Kidney glomerular epithelial cell (primary cell): ENCODE results near the gene IFI6.
"Not testable (repeated sequence)": the region's sequence is repeated elsewhere in the genome, so short reads cannot be mapped to it uniquely, and the experiment has no call there.

Source experiments
- DNase-seq: peaks from one replicate; lab custom pipeline; 2025; lab: John Stamatoyannopoulos, UW

IFI6 gene

DNA sequence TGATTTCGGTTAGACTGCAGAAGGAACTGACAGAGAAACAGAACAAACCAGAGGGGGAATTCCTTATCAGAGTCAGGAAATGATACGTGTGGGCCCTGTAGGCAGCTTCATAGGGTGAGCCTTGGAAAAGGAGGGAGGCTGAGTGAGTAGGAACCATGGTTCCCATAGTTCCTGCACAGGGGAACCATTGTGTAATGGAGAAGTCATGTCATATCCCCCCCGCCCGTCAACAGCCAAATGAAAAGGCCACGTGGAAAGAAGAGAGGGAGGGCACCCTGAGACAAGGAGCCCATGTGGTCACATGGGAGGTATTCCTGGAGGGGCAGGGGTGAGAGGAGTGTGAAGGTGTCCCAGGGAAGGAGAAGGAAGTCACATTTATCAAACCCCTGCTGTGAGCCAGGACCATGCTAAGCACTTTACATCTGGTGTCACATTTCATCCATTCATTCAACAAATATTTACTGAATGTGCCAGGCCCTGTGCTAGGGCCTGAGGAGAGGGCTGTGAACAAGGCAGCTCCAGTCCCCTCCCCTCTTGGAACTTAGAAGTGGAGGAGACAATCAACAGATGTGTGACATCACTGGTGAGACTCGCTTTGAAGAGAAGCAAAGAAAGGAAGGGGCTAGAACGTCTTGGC, 21.3 kb downstream of the IFI6 start:
- no peak for DNase-seq

DNA sequence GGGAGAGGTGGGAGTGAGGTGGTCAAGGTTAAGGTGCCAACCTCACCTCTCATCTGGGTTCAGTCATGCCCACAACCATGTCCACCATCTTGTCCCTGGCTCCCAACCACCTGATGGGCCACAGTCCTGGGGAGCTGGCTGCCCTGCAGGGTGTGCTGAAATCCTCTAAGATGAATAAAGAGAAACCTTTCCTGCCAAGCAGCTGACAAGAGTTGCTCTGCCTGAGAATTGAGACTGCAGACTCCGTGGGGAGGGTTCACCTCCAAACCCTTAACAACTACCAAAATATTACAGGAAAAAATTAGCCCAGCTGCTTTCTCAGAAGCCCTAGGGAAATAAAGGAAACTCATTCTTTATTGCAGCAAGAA, 21.8 kb downstream of the IFI6 start:
- no peak for DNase-seq

DNA sequence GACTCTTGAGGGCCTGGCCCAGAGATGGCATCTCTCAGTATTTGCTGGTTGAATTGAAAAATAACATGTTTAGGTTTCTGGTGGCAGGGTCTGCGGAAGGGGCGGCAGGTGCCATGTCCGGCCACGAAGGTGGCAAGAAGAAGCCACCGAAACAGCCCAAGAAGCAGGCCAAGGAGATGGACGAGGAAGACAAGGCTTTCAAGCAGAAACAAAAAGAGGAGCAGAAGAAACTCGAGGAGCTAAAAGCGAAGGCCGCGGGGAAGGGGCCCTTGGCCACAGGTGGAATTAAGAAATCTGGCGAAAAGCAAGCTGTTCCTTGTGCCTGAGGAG, 22.7 kb downstream of the IFI6 start:
- DNase-seq = no peak

DNA sequence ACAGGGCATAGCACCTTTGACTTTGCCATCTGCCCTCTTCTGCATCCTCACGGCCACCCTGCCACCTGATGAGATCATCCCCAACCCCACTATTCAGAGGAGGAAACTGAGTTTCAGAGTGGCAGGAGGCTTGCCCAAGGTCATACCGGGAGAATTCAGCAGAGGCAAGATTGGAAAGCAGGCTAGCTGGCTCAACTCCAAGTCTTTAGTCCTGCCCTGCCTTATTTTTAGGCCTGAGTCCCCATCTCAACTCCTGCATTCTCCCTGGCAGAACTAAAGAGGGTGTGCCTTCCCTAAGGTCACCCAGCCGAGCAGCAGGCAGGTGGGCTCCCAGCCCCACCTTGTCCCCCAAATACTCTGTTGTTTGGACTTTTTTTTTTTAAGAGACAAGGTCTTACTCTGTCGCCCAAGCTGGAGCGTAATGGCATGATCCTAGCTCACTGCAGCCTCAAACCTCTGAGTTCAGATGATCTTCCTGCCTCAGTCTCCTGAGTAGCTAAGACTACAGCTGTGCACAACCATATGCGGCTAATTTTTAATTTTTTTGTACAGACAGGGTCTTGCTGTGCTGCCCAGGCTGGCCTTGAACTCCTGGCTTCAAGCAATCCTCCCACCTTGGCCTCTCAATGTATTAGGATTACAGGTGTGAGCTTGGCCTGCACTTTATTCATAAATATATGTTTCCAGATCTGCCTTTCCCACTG, 23.2 kb downstream of the IFI6 start:
- DNase-seq = no peak

DNA sequence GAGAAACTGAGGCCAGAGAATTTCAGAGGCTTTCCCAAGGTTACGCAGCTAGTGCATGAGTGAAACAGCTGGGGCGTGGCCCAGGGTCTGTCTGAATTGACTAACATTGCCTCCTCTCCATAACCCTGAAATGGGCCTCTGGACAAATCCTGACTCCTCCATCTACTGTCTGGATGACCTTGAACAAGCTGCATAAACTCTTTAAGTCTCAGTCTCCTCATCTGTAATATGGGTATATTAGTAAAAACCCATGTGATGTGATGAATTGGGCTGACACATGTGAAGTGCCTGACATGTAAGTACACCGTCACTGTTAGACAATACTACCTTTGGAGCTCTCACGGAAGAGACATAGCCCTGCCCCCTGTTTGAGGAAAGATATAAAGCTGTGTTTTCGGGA, 24.7 kb downstream of the IFI6 start:
- no peak for DNase-seq

DNA sequence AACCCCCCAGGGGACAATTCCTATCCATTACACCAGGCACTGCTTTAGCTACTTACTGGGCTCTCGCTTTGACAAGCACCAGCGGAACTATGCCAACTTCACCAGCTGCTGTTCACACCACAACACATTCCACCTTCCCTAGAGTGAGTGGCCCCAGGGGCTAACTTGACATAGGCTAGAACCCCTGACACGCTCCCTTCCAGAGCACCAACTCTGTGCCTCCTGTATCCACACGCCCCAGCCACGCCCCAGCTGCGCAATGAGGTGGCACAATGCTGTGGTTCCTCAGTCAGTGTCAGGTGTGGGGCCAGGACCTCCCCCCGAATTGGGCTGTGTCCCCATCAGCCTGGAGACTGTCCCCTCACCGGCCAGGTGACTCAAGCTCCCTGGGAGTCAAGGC, 25.3 kb downstream of the IFI6 start:
- DNase-seq = no peak

DNA sequence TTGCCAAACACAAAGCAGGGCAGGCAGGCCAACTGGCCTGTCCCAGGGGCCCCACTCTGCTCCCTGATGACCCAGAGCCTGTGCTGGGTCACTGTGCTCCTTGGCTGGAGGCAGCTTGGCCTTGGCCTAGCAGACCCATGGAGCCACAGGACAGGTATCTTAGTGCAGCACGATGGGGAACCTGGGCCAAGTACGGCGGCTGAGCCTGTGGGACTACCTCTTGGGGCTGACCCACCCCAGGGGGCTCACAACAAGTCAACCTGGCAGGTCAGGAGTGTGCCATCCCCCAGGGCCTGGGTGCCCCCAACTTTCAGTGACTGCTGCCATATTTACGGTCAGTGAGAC, 26.9 kb downstream of the IFI6 start:
- no peak for DNase-seq

DNA sequence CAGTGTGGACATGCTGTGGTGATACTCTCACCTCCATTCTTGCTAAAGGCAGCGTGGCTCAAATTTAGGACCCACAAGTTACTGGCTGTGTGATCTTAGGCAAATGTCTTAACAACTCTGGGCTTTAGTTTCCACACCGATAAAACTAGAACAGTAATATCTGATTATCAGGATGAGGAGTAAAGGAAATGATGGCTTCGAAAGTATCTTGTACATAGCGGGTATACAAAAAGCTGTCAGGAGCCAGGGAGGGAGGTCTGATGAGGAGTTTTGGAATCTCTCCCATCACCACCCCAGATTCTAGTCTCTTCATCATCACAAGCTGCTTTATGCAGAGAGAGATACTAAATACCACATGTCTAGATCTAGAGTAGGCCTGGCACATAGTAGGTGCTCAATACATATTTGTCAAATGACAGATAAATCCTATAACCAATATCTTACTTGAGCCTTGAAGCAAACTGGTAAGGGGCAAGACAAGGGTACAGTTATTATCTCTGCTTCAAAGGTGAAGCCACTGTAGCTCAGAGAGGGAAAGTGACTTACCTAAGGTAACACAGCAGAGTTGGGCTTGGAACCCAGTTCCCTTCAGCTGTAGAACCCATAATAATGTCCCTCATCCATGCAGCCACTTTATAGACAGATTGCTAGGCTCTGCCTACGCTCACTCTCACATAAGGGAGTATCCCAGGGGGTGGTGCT, 27.5 kb downstream of the IFI6 start:
- no peak for DNase-seq

DNA sequence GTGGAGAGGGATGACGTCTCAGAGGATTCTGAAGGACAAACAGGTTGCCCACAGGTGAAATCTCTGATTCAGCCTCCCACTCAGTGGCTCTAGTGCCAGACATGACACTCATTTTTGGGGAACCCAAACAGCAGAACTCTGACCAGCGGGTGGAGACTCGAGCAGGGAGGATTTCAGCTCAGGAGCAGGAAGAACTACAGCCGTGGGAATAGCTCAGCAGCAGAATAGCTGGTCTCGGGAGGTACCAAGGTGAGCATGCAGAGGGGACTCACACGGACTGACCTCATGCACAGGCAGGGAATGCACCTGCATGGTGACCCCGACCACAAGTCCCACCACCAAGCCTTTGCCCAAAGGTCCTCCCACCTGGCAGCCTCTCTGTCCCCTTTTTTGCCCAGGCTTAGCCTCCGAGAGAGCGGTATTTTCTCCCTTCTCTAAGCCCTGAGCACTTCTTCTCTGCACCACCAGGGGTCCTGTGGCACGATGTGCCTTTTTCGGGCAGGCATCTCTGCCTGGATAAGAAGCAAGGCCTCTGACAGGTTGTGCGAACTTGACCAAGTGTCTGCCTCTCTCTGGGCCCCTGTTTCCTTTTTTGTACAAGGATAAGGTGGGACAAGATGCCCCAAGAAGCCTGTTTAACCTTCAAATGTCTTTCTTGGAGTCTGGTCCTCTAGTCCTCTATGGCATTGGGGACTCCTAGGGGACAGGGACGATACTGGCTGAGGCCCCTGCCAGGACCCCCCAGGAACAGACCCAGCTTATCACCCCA, 28.2 kb downstream of the IFI6 start:
- DNase-seq = peak; percentile 13

DNA sequence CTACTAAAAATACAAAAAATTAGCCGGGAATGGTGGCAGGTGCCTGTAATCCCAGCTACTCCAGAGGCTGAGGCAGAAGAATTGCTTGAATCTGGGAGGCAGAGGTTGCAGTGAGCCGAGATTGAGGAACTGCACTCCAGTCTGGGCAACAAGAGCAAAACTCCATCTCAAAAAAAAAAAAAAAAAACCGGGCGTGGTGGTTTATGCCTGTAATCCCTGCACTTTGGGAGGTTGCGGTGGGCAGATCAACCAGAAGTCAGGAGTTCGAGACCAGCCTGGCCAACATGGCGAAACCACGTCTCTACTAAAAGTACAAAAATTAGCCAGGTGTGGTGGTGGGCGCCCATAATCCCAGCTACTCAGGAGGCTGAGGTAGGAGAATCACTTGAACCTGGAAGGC, 31.5 kb downstream of the IFI6 start:
- not testable (repeated sequence) for DNase-seq

DNA sequence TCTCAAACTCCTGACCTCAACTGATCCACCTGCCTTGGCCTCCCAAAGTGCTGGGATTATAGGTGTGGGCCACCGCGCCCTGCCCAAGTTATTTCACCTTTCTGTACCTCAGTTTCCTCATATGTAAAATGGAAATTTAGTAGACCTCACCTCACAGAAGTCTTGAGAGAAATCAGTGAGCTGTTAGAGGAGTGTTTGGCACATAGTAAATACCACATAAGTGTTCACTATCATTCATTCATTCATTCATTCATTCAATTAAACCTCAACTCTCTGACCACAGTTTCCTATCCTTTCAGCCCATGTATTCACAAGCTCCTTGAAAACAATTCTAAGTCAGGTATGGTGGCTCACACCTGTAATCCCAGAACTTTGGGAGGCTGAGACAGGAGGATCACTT, 33.2 kb downstream of the IFI6 start:
- DNase-seq = no peak

DNA sequence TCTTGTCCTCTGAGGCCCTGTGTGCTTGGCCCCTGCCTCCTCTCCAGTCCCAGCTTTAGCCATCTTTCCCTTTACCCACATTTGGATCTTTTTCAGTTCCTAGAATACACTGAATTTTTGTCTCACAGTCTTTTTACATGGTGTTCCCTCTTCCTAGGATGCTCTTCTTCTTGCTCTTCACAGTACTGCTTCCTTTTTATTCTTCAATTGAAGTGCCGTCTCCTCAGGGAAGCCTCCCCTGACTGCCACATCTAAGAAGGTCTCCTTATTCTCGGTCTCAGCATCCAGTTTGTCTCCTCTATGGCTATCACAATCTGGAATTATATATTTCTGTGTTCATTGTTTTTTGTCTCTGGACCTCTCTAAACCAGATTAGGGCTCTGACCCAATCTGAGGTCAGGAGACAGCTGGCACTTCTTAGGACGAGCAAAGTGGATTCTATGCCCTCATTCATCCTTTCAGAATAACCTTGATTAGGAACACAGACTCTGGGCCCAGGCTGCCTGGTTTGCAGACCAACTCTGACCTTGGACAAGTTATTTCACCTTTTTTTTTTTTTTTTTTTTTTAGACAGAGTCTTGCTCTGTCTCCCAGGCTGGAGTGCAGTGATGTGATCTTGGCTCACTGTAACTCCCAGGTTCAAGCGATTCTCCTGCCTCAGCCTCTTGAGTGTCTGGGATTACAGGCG, 33.8 kb downstream of the IFI6 start:
- DNase-seq = no peak

DNA sequence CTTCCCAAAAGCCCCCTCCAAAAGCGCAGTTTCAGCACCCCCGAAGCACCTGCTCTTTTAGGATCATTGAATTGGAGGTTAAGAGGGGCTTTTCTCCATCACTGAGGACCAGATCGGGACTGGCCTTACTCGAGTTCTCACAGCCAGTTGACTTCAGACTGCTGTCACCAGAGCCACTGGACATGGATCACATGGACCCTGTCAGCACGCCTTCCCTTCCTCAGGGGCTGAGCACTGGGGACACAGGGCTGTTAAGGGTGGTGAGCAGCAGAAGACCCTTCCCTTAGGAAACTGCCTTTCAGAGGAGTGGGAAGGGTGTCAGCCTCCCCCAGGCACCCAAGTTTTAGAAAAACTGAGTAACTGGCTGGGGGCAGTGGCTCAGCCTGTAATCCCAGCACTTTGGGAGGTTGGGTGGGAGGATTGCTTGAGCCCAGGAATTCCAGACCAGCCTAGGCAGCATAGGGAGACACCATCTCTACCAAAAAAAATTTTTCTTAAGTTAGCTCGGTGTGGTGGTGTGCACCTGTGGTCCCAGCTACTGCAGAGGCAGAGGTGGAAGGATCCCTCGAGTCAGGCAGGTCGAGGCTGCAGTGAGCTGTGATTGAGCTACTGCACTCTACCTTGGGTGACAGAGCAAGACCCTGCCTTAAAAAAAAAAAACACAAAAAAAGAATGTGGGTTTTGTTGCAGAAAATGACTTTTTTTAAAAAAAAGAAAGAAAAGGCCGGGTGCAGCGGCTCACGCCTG, 36.4 kb downstream of the IFI6 start:
- no peak for DNase-seq

DNA sequence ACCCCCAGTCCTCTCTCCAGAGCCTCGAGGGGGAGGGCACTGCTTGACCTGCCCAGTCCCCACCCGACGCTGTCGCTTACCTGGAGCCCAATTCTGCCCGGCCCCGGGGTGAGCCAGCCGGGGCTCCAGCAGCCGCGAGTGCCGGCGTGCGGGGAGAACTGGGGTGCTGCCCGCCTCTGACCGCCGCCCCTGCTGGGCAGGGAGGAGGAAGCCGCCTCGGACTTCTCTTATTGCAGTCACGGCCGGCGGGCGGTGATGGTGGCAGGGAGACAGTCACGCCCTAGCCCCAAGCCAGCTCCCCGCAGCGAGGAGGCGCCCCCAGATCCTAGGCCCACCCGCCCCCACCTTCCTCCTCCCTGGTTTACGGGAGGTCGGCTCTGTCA, 37.0 kb downstream of the IFI6 start, which contains the start of gene FGR:
TSS of gene FGR (minus strand) at position 201 of the 383 bp plus-strand sequence. CDS start 11,269 bp downstream, outside the sequence.
- no peak for DNase-seq

DNA sequence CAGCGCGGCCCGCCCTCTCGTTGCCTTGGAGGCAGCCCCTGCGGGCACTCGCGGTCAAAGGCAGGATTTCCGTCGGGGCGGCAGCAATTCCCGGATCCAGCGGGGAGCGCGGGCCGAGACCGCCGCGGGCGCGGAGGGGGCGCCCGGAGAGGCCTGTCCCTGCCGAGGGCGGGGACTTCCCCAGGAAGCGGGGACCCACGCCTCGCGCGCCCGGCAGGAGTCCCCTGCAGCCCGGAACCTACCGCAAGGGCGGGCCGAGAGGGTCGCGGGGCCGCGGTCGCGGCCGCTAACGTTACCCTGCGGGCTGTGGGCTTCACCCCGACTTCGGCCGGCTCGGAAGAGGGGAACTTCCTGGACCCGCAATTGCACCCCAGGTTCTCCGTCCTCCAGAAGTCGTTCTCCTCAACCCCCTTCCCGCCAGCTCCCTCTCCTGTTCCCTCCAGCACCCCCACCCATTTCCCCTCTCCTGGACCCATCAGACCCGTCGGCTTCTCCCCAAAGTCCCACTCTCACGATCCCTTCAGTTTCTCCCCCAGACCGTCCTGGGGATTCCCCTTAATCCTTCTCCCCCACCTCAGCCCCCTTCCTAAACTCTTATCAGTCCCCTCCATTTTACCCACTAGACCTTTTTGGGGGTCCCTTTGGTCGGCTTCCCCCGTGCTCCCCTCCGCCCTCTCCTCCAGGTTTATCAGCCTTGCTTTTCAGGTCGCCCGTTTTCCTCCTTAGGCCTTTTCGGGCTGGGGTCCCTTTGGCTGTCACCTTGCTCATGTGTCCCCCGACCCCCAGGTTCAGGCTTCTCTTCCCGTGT, 37.6 kb downstream of the IFI6 start:
- no peak for DNase-seq

DNA sequence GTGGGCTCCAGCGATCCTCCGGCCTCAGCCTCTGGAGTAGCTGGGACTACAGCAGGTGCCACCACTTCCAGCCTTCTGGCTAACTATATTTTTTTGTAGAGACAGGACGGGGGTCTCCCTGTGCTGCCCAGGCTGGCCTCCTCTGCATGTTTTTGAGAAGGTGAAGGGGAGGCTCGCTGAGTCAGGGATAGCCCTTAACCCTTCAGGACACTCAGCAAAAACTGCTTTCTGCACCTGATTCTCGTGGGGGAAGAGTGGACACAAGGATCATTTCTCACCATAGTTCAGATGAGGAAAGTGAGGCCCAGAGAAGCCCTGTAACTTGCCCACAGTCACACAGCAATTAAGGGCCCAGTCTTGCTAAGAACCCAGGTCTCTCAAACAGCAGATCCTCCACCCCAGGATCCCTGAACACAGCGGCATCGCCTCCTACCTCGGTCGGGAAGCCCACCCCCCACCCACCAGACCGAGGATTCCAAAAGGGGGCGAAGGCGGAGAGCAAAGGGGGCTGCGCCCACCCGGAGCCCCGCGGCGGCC, 38.3 kb downstream of the IFI6 start:
- no peak for DNase-seq

DNA sequence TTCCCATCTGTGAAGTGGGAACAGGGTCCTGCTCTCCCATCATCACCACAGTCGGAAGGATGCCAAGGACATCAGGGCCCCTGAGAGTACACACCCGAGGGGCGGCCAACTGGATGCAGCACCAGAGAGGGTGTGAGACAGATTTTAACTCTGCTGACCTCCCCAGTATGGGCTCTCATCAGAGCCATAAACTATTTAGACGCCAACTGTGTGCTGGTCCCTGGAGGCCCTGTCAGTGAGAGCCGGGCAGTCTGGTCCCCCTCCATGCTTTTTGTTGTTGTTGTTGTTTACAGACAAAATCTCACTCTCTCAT, 38.7 kb downstream of the IFI6 start:
- no peak for DNase-seq

DNA sequence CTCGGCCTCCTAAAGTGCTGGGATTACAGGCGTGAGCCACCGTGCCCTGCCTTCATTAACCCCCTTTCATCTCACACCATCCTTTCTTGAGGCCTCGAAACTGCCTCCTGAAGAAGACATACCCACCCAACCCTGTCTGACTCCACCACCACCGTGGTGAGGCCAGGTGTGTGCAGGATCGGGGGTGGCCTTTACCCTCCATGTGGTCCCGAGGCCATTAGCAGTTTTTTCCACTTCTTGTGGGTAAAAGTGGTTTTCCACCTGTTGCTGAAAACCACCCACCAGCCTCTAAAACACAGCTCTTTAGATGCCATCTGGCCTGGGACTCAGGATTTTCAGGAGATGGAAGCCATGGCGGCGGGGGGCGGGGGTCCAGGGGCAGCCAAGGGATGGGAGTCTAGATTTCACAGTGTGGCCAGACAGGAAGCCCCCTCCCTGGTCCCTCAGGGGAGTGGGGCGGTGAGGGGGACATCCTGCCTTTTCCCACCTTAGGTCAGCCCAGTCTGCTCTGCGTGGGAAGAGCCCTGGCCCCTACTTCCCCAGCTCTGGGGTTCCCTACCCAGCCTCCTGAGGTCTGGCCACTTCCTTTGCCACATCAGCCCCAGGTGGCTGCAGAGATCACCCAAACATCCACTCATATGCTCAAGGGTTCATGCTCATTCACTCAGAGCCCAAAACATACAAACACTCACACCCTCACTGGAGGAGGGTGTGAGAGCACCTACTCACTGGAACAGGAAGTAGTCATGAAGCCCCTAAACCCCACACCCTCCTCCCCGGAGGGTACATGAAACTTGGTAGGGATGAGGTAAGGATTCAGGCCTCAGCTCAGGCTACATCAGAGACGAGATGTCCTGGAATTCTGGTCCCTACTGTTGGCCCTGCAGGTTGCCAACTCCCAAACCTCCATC, 39.4 kb downstream of the IFI6 start:
- DNase-seq = no peak

DNA sequence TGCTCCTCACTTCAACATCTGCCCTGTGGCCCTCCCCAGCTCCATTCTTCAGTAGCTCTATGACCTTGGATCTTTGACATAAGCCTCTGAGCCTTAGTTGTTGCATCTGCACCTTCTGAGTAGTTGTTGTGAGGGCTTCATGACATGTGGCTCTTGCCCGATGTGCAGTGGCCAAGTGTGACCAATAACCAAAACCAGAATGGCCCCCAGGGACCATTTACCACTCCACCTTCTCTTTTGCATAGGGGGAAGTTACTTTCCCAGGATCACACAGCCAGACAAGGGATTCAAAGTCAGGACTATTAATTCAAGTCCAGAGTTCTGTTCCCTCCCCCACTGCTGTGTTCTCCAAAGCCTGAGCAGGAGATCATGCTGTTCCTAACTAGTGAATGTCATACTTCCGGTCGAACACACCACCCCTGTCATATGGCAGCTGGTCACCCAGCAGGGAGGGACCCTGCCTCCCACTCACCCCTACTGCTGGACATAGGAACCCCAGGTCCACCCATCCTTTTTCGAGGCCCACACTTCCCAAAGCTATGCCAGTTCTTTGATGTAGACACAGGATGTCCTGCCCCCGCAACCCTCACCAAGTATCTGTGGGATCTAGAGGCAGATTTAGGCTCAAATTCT, 41.0 kb downstream of the IFI6 start:
- no peak for DNase-seq
